ENCODE data around the gene FAM184A. TPM values are rescaled to one million over a fixed set of nuclear protein-coding genes. Genes with fewer than 3 reads are reported as not detected.

FAM184A gene
- total and polyA plus RNA-seq, 9 of the 15 experiments (the other 6 are each of a cell fraction or from before 2014, with no cell fraction given): 6.4 to 18.7 (median 13.1) TPM

DNA sequence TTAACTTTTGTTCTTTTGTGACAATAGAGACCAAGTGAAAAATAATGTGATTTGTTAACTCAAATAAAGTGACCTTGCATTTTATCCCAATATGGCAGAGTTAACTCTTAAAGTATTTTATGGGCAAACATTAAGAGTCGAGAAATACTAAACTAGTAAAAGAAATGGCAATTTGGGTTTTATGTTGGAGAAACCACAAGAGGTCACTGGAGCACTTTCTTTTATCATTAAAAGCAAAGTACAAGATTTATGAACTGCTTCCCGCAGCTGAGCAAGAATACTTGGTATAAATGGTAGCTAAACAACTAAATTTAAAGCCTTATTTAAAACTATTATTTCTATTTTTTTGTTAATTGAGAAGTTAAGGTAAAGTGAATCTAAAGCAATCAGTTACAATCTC lies 110.0 kb downstream of the FAM184A start:
- CTCF ChIA-PET (ENCODE audit: low intra/inter-chr PET ratio): interaction anchor here (0.6 to 4.1 kb wide), 4 partner anchors 53 to 813 kb away, joined by 3 to 48 read pairs (median 3); no protein-coding TSS in a partner anchor
- Histone ChIP-seq H3K79me2 (ENCODE audit: control insufficient read depth, insufficient read depth, low read length) (no peaks in the 10 kb centered on the region), H3K27ac (ENCODE audit: extremely low read depth, low read depth, low read length) (no peak overlapping the region), H3K9me1 (ENCODE audit: control insufficient read depth, insufficient read depth, low read length) (no peaks in the 10 kb centered on the region), H4K20me1 (replicated peaks; ENCODE audit: control insufficient read depth, insufficient read depth, low read length) (no peaks in the 10 kb centered on the region), H3K9me3 (replicated peaks; ENCODE audit: control insufficient read depth, insufficient read depth, low read depth, low read length) (no peaks in the 10 kb centered on the region), H3K36me3 (ENCODE audit: control insufficient read depth, insufficient read depth, low read length) (0 out of 3 replicates have a peak, but pooled peaks cover 4% of the 10 kb centered on the region), H3K9ac (ENCODE audit: insufficient read depth in 1 of 2, low read depth in 2 of 2, low read length in 2 of 2) (no peak overlapping the region), H2AFZ (ENCODE audit: low read depth, low read length) (no peak overlapping the region), H3K4me1 (replicated peaks in 1 of 2; ENCODE audit: control insufficient read depth in 2 of 2, insufficient read depth in 2 of 2, low read length in 2 of 2) (no peaks in the 10 kb centered on the region), H3K4me2 (ENCODE audit: insufficient read depth, low read length) (no peak overlapping the region), H3K4me3 (no peak overlapping the region), H3K27me3 (ENCODE audit: control insufficient read depth in 2 of 2, insufficient read depth in 2 of 2, low read length in 2 of 2) (no peaks in the 10 kb centered on the region)
- intact Hi-C loops (cut with micrococcal nuclease): loop anchor here (1.0 to 10.0 kb wide), 4 partner anchors 110 to 684 kb away; partner anchors contain the start of gene FAM184A
- FAIRE-seq (peak; percentile 55), DNase-seq (ENCODE audit: extremely low read depth in 1 of 4, low spot score in 3 of 4) (peak in 1 of 4 experiments; percentile 49), ATAC-seq (peak; percentile 78)
- no TSS peak for BruUV-seq (replicated peaks)
- POLR2A ChIA-PET: interaction anchor here (1.0 to 1.9 kb wide), 2 partner anchors 11 to 142 kb away, joined by 5 to 7 read pairs; no protein-coding TSS in a partner anchor
- in situ Hi-C loops (cut with MboI): loop anchor here (5.0 kb wide), 1 partner anchor 144 kb away; no protein-coding TSS in a partner anchor
- 34% methylated on average over 2 of the region's 2 CpGs for WGBS (ENCODE audit: insufficient coverage, low coverage, missing lambda C conversion rate)
- TF ChIP-seq TGIF2 (CRISPR knock-in tag; IDR thresholded peaks at IDR 0.05) (no peak), SMC3 (conservative IDR thresholded peaks at IDR 0.05; ENCODE audit: insufficient read depth, low read depth, low read length) (peak; percentile 51; the same call in 1 of the 2 replicates), RAD21 (CRISPR knock-in tag; conservative IDR thresholded peaks at IDR 0.05 in 1 of 2, IDR thresholded peaks at IDR 0.05 in 1 of 2) (peak; percentile 83), ZFP1 (CRISPR knock-in tag; IDR thresholded peaks at IDR 0.05) (no peak), CTCF (IDR thresholded peaks at IDR 0.05 in 2 of 3, conservative IDR thresholded peaks at IDR 0.05 in 1 of 3; ENCODE audit: insufficient read depth in 2 of 3, low read depth in 1 of 3, low read length in 3 of 3) (peak; percentile 23 to 73 (median 32); a peak in 3 of 6 replicates), RCOR1 (IDR thresholded peaks at IDR 0.05; ENCODE audit: borderline replicate concordance in 1 of 2, low read depth in 2 of 2, low read length in 2 of 2) (no peak)
- TF ChIP-seq, protein P1, sequence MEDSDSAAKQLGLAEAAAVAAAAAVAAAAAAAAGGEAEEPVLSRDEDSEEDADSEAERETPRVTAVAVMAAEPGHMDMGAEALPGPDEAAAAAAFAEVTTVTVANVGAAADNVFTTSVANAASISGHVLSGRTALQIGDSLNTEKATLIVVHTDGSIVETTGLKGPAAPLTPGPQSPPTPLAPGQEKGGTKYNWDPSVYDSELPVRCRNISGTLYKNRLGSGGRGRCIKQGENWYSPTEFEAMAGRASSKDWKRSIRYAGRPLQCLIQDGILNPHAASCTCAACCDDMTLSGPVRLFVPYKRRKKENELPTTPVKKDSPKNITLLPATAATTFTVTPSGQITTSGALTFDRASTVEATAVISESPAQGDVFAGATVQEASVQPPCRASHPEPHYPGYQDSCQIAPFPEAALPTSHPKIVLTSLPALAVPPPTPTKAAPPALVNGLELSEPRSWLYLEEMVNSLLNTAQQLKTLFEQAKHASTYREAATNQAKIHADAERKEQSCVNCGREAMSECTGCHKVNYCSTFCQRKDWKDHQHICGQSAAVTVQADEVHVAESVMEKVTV (CRISPR knock-in tag; IDR thresholded peaks at IDR 0.05): peak; percentile 70
- TF ChIP-seq, protein P2, sequence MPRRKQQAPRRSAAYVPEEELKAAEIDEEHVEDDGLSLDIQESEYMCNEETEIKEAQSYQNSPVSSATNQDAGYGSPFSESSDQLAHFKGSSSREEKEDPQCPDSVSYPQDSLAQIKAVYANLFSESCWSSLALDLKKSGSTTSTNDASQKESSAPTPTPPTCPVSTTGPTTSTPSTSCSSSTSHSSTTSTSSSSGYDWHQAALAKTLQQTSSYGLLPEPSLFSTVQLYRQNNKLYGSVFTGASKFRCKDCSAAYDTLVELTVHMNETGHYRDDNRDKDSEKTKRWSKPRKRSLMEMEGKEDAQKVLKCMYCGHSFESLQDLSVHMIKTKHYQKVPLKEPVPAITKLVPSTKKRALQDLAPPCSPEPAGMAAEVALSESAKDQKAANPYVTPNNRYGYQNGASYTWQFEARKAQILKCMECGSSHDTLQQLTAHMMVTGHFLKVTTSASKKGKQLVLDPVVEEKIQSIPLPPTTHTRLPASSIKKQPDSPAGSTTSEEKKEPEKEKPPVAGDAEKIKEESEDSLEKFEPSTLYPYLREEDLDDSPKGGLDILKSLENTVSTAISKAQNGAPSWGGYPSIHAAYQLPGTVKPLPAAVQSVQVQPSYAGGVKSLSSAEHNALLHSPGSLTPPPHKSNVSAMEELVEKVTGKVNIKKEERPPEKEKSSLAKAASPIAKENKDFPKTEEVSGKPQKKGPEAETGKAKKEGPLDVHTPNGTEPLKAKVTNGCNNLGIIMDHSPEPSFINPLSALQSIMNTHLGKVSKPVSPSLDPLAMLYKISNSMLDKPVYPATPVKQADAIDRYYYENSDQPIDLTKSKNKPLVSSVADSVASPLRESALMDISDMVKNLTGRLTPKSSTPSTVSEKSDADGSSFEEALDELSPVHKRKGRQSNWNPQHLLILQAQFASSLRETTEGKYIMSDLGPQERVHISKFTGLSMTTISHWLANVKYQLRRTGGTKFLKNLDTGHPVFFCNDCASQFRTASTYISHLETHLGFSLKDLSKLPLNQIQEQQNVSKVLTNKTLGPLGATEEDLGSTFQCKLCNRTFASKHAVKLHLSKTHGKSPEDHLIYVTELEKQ (CRISPR knock-in tag; IDR thresholded peaks at IDR 0.05): no peak
- TF ChIP-seq, protein P3, sequence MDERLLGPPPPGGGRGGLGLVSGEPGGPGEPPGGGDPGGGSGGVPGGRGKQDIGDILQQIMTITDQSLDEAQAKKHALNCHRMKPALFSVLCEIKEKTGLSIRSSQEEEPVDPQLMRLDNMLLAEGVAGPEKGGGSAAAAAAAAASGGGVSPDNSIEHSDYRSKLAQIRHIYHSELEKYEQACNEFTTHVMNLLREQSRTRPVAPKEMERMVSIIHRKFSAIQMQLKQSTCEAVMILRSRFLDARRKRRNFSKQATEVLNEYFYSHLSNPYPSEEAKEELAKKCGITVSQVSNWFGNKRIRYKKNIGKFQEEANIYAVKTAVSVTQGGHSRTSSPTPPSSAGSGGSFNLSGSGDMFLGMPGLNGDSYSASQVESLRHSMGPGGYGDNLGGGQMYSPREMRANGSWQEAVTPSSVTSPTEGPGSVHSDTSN (CRISPR knock-in tag; IDR thresholded peaks at IDR 0.05; ENCODE audit: low read depth): no peak
- TF ChIP-seq, protein P3 (tag; conservative IDR thresholded peaks at IDR 0.05; ENCODE audit: low read depth): peak; percentile 41; the same call in 1 of the 2 replicates

Measured in K562 (cell line).